H9 (cell line): Measurements from ENCODE around the gene IQCF2. TPM values are rescaled to one million over a fixed set of nuclear protein-coding genes. Genes with fewer than 3 reads are reported as not detected.

Source experiments
- DNase-seq: peaks from one replicate; pipeline ENCODE4 v3.0.0-alpha.2; 2017
- H2AFZ ChIP-seq: one replicate; pipeline ENCODE4 v1.6.1; 2013; ENCODE audit warnings: mild to moderate bottlenecking, low read length, control low read depth, moderate library complexity
- H2AK5ac ChIP-seq: 2 replicates; pipeline ENCODE4 v1.6.1; 2013; ENCODE audit warnings: low read length, control low read depth, mixed read lengths; ENCODE audit not compliant: insufficient read length
- H2BK120ac ChIP-seq: one replicate; pipeline ENCODE4 v1.6.1; 2013; ENCODE audit warnings: low read depth, mild to moderate bottlenecking, low read length, control low read depth, inconsistent platforms; ENCODE audit not compliant: poor library complexity, severe bottlenecking
- H2BK12ac ChIP-seq: 2 replicates; pipeline ENCODE4 v1.6.1; 2013; ENCODE audit warnings: low read length, control low read depth, mixed read lengths, low read depth; ENCODE audit not compliant: insufficient read length
- H2BK15ac ChIP-seq: 2 replicates; pipeline ENCODE4 v1.6.1; 2013; ENCODE audit warnings: low read depth, low read length, control low read depth
- H2BK20ac ChIP-seq: one replicate; pipeline ENCODE4 v1.6.1; 2013; ENCODE audit warnings: low read depth, mild to moderate bottlenecking, low read length, control low read depth, inconsistent platforms; ENCODE audit not compliant: poor library complexity, severe bottlenecking
- H2BK5ac ChIP-seq: 2 replicates; pipeline ENCODE4 v1.6.1; 2013; ENCODE audit warnings: low read length, control low read depth, mixed read lengths; ENCODE audit not compliant: insufficient read length
- H3K14ac ChIP-seq: 2 replicates; pipeline ENCODE4 v1.6.1; 2013; ENCODE audit warnings: low read length, control low read depth; ENCODE audit not compliant: insufficient read depth
- H3K18ac ChIP-seq: 2 replicates; pipeline ENCODE4 v1.6.1; 2013; ENCODE audit warnings: low read depth, mild to moderate bottlenecking, mixed read lengths, low read length, control low read depth; ENCODE audit not compliant: insufficient read length
- H3K23ac ChIP-seq: 2 replicates; pipeline ENCODE4 v1.6.1; 2013; ENCODE audit warnings: low read length, control low read depth, mixed read lengths, low read depth; ENCODE audit not compliant: insufficient read length
- H3K23me2 ChIP-seq: 2 replicates; pipeline ENCODE4 v1.6.1; 2013; ENCODE audit warnings: low read depth, mild to moderate bottlenecking, mixed read lengths, low read length, control low read depth; ENCODE audit not compliant: insufficient read length, poor library complexity, severe bottlenecking
- H3K27ac ChIP-seq: 2 replicates; pipeline ENCODE4 v1.5.1; 2013; ENCODE audit warnings: low read length, control low read depth, mixed read lengths, low read depth; ENCODE audit not compliant: insufficient read length
- H3K27me3 ChIP-seq: 2 replicates; pipeline ENCODE4 v1.6.1; 2013; ENCODE audit warnings: low read length, control low read depth, inconsistent platforms; ENCODE audit not compliant: insufficient read depth
- H3K4ac ChIP-seq: 2 replicates; pipeline ENCODE4 v1.6.1; 2013; ENCODE audit warnings: low read depth, mild to moderate bottlenecking, control low read depth, inconsistent platforms, low read length, moderate library complexity
- H3K4me1 ChIP-seq: 2 replicates; pipeline ENCODE4 v1.6.1; 2013; ENCODE audit warnings: low read length, control low read depth, inconsistent platforms; ENCODE audit not compliant: insufficient read depth
- H3K4me2 ChIP-seq: 2 replicates; pipeline ENCODE4 v1.6.1; 2013; ENCODE audit warnings: low read length, control low read depth, mixed read lengths; ENCODE audit not compliant: insufficient read length, insufficient read depth
- H3K56ac ChIP-seq: 2 replicates; pipeline ENCODE4 v1.6.1; 2013; ENCODE audit warnings: low read depth, mild to moderate bottlenecking, mixed read lengths, low read length, control low read depth; ENCODE audit not compliant: insufficient read length
- H3K79me1 ChIP-seq: 2 replicates; pipeline ENCODE4 v1.6.1; 2013; ENCODE audit warnings: low read depth, mild to moderate bottlenecking, moderate library complexity, low read length, control low read depth, inconsistent platforms; ENCODE audit not compliant: insufficient read depth, poor library complexity, severe bottlenecking
- H3K79me2 ChIP-seq: 2 replicates; pipeline ENCODE4 v1.6.1; 2013; ENCODE audit warnings: low read length, control low read depth, inconsistent platforms; ENCODE audit not compliant: insufficient read depth
- H3K9ac ChIP-seq: 2 replicates; pipeline ENCODE4 v1.6.1; 2013; ENCODE audit warnings: low read length, control low read depth, mixed read lengths; ENCODE audit not compliant: insufficient read length; ENCODE audit errors: extremely low read depth
- H3K9me3 ChIP-seq: one replicate; pipeline ENCODE4 v1.6.1; 2013; ENCODE audit warnings: low read depth, low read length, inconsistent platforms; ENCODE audit not compliant: control insufficient read depth
- H3T11ph ChIP-seq: one replicate; pipeline ENCODE4 v1.6.1; 2013; ENCODE audit warnings: mild to moderate bottlenecking, low read length, control low read depth, inconsistent platforms
- H4K20me1 ChIP-seq: one replicate; pipeline ENCODE4 v1.6.1; 2013; ENCODE audit not compliant: control insufficient read depth, insufficient read length, insufficient read depth
- H4K5ac ChIP-seq: 2 replicates; pipeline ENCODE4 v1.6.1; 2013; ENCODE audit warnings: low read depth, mild to moderate bottlenecking, mixed read lengths, low read length, control low read depth; ENCODE audit not compliant: insufficient read length
- H4K8ac ChIP-seq: replicated peaks from 2 replicates; pipeline ENCODE4 v1.6.1; 2013; ENCODE audit warnings: low read length, control low read depth, mixed read lengths, low read depth; ENCODE audit not compliant: insufficient read length
- H4K91ac ChIP-seq: 2 replicates; pipeline ENCODE4 v1.6.1; 2013; ENCODE audit warnings: low read depth, mild to moderate bottlenecking, moderate library complexity, mixed read lengths, low read length, control low read depth; ENCODE audit not compliant: insufficient read length
- H3K27ac Mint-ChIP-seq, 3 experiments: 2 replicates in 2 of 3; 3 replicates in 1 of 3; pipeline ENCODE4 v1.8.0; 2020 to 2021; ENCODE audit warnings: mixed read lengths in 3 of 3, mild to moderate bottlenecking in 1 of 3, moderate library complexity in 1 of 3
- H3K27me3 Mint-ChIP-seq: 2 replicates; pipeline ENCODE4 v1.8.0; 2021; ENCODE audit warnings: low read depth, mild to moderate bottlenecking, moderate library complexity, mixed read lengths
- H3K36me3 Mint-ChIP-seq, 3 experiments: 2 replicates in 2 of 3; 3 replicates in 1 of 3; pipeline ENCODE4 v1.8.0; 2020 to 2021; ENCODE audit warnings: low read depth in 3 of 3, mixed read lengths in 3 of 3; ENCODE audit not compliant: insufficient read depth in 1 of 3
- H3K4me1 Mint-ChIP-seq, 2 experiments: 2 replicates each; pipeline ENCODE4 v1.8.0; 2020; ENCODE audit warnings: mixed read lengths in 2 of 2
- H3K4me3 Mint-ChIP-seq, 2 experiments: 2 replicates in 1 of 2; 3 replicates in 1 of 2; pipeline ENCODE4 v1.8.0; 2020 to 2021; ENCODE audit warnings: mild to moderate bottlenecking in 2 of 2, mixed read lengths in 2 of 2, moderate library complexity in 1 of 2
- H3K9me3 Mint-ChIP-seq, 2 experiments: 2 replicates in 1 of 2; 3 replicates in 1 of 2; pipeline ENCODE4 v1.8.0; 2020; ENCODE audit warnings: mild to moderate bottlenecking in 2 of 2, mixed read lengths in 2 of 2, moderate library complexity in 1 of 2
- CTCF ChIP-seq: fragments of 200-600 bp; sonication (generic); conservative IDR thresholded peaks from 3 replicates; pipeline ENCODE4 v1.8.0; 2021; ENCODE audit warnings: antibody characterized with exemption, mild to moderate bottlenecking
- WGBS: extraction: QIAGEN DNeasy Blood & Tissue Kit; methylation state at CpG from one replicate; pipeline ENCODE4 v1.1.7; 2013; ENCODE audit warnings: missing lambda C conversion rate, low lambda C conversion rate, mixed read lengths; ENCODE audit not compliant: insufficient read length; ENCODE audit errors: extremely low coverage; 5-methylcytosine and 5-hydroxymethylcytosine counted together
- total RNA-seq: library from RNA; stranded (reverse); gene quantifications from 2 replicates; pipeline ENCODE4 v1.2.1, GENCODE V29; 2021

IQCF2 gene
- total RNA-seq, 1 experiment from 2014 or later, result not detected

GRCh38 chr3:51873876-51874275 is 12.5 kb downstream of the IQCF2 start:
- Mint-ChIP-seq H3K4me1 (peaks cover 0 to 11% of the 10 kb centered on the region in 2 experiments; a peak in 3 of 4 replicates), H3K27ac (no peak overlapping the region), H3K4me3 (no peak overlapping the region), H3K36me3 (no peaks in the 10 kb centered on the region; a peak in 1 of 7 replicates), H3K9me3 (no peaks in the 10 kb centered on the region; a peak in 1 of 5 replicates), H3K27me3 (peaks cover 18% of the 10 kb centered on the region)
- Histone ChIP-seq H3K56ac (no peak overlapping the region), H2BK15ac (no peak overlapping the region), H3K4ac (no peak overlapping the region), H3K9me3 (no peaks in the 10 kb centered on the region), H2BK20ac (no peak overlapping the region), H3K18ac (no peak overlapping the region), H3T11ph (no peak overlapping the region), H2BK12ac (no peak overlapping the region), H3K79me2 (no peaks in the 10 kb centered on the region), H3K9ac (no peak overlapping the region), H3K27ac (no peak overlapping the region), H2BK120ac (no peak overlapping the region), H3K14ac (no peak overlapping the region), H3K79me1 (no peaks in the 10 kb centered on the region), H2AFZ (no peak overlapping the region), H3K23me2 (no peaks in the 10 kb centered on the region), H4K91ac (no peak overlapping the region), H4K20me1 (no peaks in the 10 kb centered on the region), H4K5ac (no peak overlapping the region), H2AK5ac (no peak overlapping the region), H4K8ac (no peak overlapping the region), H3K27me3 (no peaks in the 10 kb centered on the region; the same call in 1 of the 2 replicates), H3K4me2 (no peak overlapping the region), H2BK5ac (no peak overlapping the region), H3K23ac (no peak overlapping the region), H3K4me1 (no peaks in the 10 kb centered on the region)
- WGBS, result no CpG with 5 or more reads among the region's 10 CpGs
- no peak for DNase-seq
- no peak for TF ChIP-seq CTCF
